ENCODE measurements around the gene MINK1. TPM values are rescaled to one million over a fixed set of nuclear protein-coding genes. Genes with fewer than 3 reads are reported as not detected.

Gene MINK1
- total RNA-seq, 3 donors from 2014 or later (not counting 1 experiment from before 2014, with no cell fraction given), result 103 to 122 (median 110) TPM

DNA sequence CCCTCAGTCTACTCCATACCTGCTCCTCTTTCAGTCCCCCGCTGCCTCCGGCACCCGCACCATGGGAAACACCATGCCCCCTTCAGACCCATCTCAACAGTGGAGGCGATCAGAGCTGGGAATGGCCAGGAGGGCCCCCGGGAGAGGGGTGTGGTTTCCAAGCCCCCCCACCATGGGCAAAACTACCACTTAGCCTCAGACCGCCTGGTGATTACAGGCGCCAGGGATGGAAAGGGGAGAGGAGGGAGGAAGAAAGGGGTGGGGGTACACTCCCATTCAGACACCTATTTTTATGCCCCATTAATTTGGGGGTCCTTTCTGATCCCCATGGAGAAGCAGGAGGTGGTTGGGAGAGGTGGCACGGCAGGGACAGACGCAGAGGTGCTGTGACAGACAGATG is 30.9 kb upstream of the MINK1 start, which contains the start of gene C17orf114:
C17orf114 (minus strand) TSS at position 101 of the 400 bp plus-strand sequence.
- no peak within 1 kb of the TSS for H3K4me3 Mint-ChIP-seq
- H3K4me1 Mint-ChIP-seq, result peaks cover 0 to 5% of the 10 kb centered on the region in 2 donors
- TF ChIP-seq, protein P1, sequence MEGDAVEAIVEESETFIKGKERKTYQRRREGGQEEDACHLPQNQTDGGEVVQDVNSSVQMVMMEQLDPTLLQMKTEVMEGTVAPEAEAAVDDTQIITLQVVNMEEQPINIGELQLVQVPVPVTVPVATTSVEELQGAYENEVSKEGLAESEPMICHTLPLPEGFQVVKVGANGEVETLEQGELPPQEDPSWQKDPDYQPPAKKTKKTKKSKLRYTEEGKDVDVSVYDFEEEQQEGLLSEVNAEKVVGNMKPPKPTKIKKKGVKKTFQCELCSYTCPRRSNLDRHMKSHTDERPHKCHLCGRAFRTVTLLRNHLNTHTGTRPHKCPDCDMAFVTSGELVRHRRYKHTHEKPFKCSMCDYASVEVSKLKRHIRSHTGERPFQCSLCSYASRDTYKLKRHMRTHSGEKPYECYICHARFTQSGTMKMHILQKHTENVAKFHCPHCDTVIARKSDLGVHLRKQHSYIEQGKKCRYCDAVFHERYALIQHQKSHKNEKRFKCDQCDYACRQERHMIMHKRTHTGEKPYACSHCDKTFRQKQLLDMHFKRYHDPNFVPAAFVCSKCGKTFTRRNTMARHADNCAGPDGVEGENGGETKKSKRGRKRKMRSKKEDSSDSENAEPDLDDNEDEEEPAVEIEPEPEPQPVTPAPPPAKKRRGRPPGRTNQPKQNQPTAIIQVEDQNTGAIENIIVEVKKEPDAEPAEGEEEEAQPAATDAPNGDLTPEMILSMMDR (IDR thresholded peaks at IDR 0.05), result no peak
- WGBS (ENCODE audit: insufficient coverage), result over 99% methylated on average over 5 of the region's 9 CpGs
- Histone ChIP-seq H3K27ac (ENCODE audit: low read length) (no peak within 1 kb of the TSS), H3K36me3 (ENCODE audit: control insufficient read depth, insufficient read depth, low read length) (peaks cover 18% of the 10 kb centered on the region), H3K27me3 (ENCODE audit: control insufficient read depth, insufficient read depth, low read length) (no peaks in the 10 kb centered on the region), H3K4me1 (ENCODE audit: control insufficient read depth, insufficient read depth, low read length) (peaks cover 5% of the 10 kb centered on the region), H3K4me3 (ENCODE audit: low read length) (no peak within 1 kb of the TSS), H3K9me3 (ENCODE audit: control insufficient read depth, insufficient read depth, low read length) (no peaks in the 10 kb centered on the region)
- H3K27ac Mint-ChIP-seq, result no peak within 1 kb of the TSS
- no peak for DNase-seq
- intact Hi-C loops (cut with micrococcal nuclease), result no loop called here
- no peak for ATAC-seq
- H3K36me3 Mint-ChIP-seq, result no peaks in the 10 kb centered on the region
- no peaks in the 10 kb centered on the region for H3K9me3 Mint-ChIP-seq
- H3K27me3 Mint-ChIP-seq (ENCODE audit: low read depth in 2 of 2), result no peaks in the 10 kb centered on the region

DNA sequence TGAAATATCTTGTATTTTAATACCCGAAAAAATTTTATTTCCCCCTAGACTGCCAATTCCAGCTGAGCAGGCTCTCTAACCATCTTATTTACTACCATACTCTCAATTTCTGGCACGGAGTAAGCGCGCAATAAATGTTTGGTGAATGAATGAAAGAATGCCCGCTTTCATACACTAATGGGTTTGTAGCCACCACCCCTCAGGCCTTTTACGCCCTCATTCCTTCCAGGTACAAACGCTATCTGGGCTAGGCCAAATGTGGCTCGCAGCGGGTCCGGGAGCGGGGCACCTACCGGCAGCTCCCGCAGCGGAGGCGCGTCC is 26.7 kb upstream of the MINK1 start:
- H3K27ac ChIP-seq (ENCODE audit: low read length), result no peak overlapping the region
- ATAC-seq, result no peak

DNA sequence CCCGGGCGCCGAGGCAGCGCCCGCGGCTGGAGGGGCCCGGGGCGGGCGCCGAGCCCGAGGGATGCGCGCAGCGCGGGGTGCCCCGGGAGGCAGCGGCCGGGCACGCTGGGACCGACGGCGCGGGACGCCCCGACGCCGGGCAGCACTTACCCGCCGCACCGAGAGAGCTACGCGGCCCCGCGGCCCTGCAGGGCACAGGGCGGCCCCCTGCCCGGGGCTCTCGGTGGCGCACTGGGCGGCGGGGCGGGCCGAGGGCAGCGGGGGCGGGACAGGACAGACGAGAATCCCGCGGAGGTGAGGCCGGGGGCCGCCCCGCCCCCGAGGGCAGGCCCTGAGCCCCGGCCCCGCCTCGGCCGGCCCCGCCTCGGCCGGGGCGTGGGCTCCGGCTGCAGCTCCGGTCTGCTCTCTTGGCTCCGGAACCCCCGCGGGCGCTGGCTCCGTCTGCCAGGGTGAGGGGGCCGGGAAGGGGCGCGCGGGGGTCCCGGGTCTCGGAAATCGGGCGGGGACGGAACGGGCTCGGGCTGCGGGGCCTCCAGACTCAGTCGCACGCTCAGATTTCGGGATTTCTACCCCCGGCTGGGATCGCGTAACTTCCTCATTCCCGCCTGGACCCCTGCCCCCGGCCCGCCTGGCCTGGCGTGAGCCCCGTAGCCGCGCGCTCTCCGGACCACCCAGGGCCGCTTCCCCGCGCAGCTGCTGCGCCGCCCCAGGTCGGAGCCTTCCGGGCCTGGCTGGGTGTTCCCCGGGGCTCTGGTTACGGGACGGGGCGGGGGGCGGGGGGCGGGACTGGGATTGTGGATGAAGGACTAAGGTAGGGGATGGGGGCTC is 26.1 kb upstream of the MINK1 start, which contains the start of gene PLD2:
PLD2 (plus strand) TSS at position 376 of the 828 bp plus-strand sequence. CDS start 621 bp downstream, outside the sequence.
- ATAC-seq, result peak; percentile 99 to 100 (median 99)
- H3K4me1 ChIP-seq (ENCODE audit: control insufficient read depth, insufficient read depth, low read length), result peaks cover 10% of the 10 kb centered on the region
- no peaks in the 10 kb centered on the region for H3K27me3 ChIP-seq (ENCODE audit: control insufficient read depth, insufficient read depth, low read length)
- Mint-ChIP-seq H3K4me3 (peak within 1 kb of the TSS; percentile 85), H3K27ac (peak within 1 kb of the TSS in 1 of 2 donors; percentile 11), H3K4me1 (peaks cover 5 to 6% of the 10 kb centered on the region in 2 donors), H3K27me3 (ENCODE audit: low read depth in 2 of 2) (no peaks in the 10 kb centered on the region), H3K9me3 (no peaks in the 10 kb centered on the region), H3K36me3 (no peaks in the 10 kb centered on the region)
- TF ChIP-seq, protein P1 (IDR thresholded peaks at IDR 0.05), result no peak
- DNase-seq, result peak; percentile 84 to 92
- H3K27ac ChIP-seq (ENCODE audit: low read length), result peak within 1 kb of the TSS; percentile 34
- no peaks in the 10 kb centered on the region for H3K9me3 ChIP-seq (ENCODE audit: control insufficient read depth, insufficient read depth, low read length)
- under 1% methylated on average over 106 of the region's 106 CpGs for WGBS (ENCODE audit: insufficient coverage)
- intact Hi-C loops (cut with micrococcal nuclease), result loop anchor here (1.0 to 2.0 kb wide), 2 partner anchors 11 to 16 kb away; partner anchors contain the start of gene PSMB6
- H3K36me3 ChIP-seq (ENCODE audit: control insufficient read depth, insufficient read depth, low read length), result no peaks in the 10 kb centered on the region
- peak within 1 kb of the TSS; percentile 50 for H3K4me3 ChIP-seq (ENCODE audit: low read length)

More for the DNA sequence above, 26.7 kb upstream of the MINK1 start:
- intact Hi-C loops (cut with micrococcal nuclease), result loop anchor here (1.0 to 2.0 kb wide), 2 partner anchors 10 to 16 kb away; partner anchors contain the start of gene PSMB6
- no peaks in the 10 kb centered on the region for H3K36me3 Mint-ChIP-seq
- H3K27ac Mint-ChIP-seq, result peak overlapping the region in 1 of 2 donors; percentile 11
- Histone ChIP-seq H3K4me1 (ENCODE audit: control insufficient read depth, insufficient read depth, low read length) (peaks cover 10% of the 10 kb centered on the region), H3K27me3 (ENCODE audit: control insufficient read depth, insufficient read depth, low read length) (no peaks in the 10 kb centered on the region), H3K9me3 (ENCODE audit: control insufficient read depth, insufficient read depth, low read length) (no peaks in the 10 kb centered on the region), H3K36me3 (ENCODE audit: control insufficient read depth, insufficient read depth, low read length) (no peaks in the 10 kb centered on the region), H3K4me3 (ENCODE audit: low read length) (peak overlapping the region; percentile 34)
- peak overlapping the region; percentile 82 for H3K4me3 Mint-ChIP-seq
- H3K4me1 Mint-ChIP-seq, result peaks cover 5 to 6% of the 10 kb centered on the region in 2 donors
- TF ChIP-seq, protein P1 (IDR thresholded peaks at IDR 0.05), result no peak
- no peaks in the 10 kb centered on the region for H3K27me3 Mint-ChIP-seq (ENCODE audit: low read depth in 2 of 2)
- 1% methylated on average over 11 of the region's 16 CpGs for WGBS (ENCODE audit: insufficient coverage)
- H3K9me3 Mint-ChIP-seq, result no peaks in the 10 kb centered on the region
- DNase-seq, result no peak
